Neutrophil (primary cell): ENCODE measurements around the gene LYPD8.
"Not testable (repeated sequence)": the region's sequence is repeated elsewhere in the genome, so short reads cannot be mapped to it uniquely, and the experiment has no call there.

Experiments used
- H3K27ac ChIP-seq: fragments of 200-600 bp; sonication (generic); 2 replicates; pipeline ENCODE4 v1.5.1; 2016; ENCODE audit warnings: mild to moderate bottlenecking, moderate library complexity
- H3K27me3 ChIP-seq: fragments of 200-600 bp; sonication (generic); 2 replicates; pipeline ENCODE4 v1.6.0; 2016; ENCODE audit warnings: mild to moderate bottlenecking
- H3K36me3 ChIP-seq: fragments of 200-600 bp; sonication (generic); 2 replicates; pipeline ENCODE4 v1.5.1; 2017
- H3K4me1 ChIP-seq, 2 experiments: fragments of 200-600 bp in 1 of 2; sonication (generic) in 1 of 2; 1 replicate in 1 of 2; 2 replicates in 1 of 2; pipeline versions ENCODE4 v1.5.1 to v1.6.1; 2013 to 2016; ENCODE audit warnings: low read depth in 1 of 2, low read length in 1 of 2, mild to moderate bottlenecking in 1 of 2, moderate library complexity in 1 of 2; ENCODE audit not compliant: control insufficient read depth in 1 of 2, insufficient read depth in 1 of 2
- H3K4me3 ChIP-seq, 2 experiments: fragments of 200-600 bp in 1 of 2; sonication (generic) in 1 of 2; 1 replicate in 1 of 2; 2 replicates in 1 of 2; pipeline ENCODE4 v1.5.1; 2013 to 2016; ENCODE audit warnings: low read depth in 1 of 2, low read length in 1 of 2, mild to moderate bottlenecking in 1 of 2, moderate library complexity in 1 of 2
- H3K9me3 ChIP-seq: fragments of 200-600 bp; sonication (generic); 2 replicates; pipeline ENCODE4 v1.5.1; 2016
- CTCF ChIP-seq: fragments of 200-600 bp; sonication (generic); IDR thresholded peaks from 2 replicates; pipeline ENCODE4 v1.5.1; 2016; ENCODE audit warnings: antibody characterized with exemption

LYPD8 gene

GRCh38 chr1:248793592-248793991 is 38.0 kb upstream of the LYPD8 start:
- Histone ChIP-seq H3K4me1 (peaks cover 26 to 27% of the 10 kb centered on the region in 2 experiments), H3K9me3 (no peaks in the 10 kb centered on the region), H3K36me3 (no peaks in the 10 kb centered on the region), H3K4me3 (no peak overlapping the region), H3K27ac (peak overlapping the region; percentile 79), H3K27me3 (no peaks in the 10 kb centered on the region)
- no peak for TF ChIP-seq CTCF

GRCh38 chr1:248792342-248792741 is 36.8 kb upstream of the LYPD8 start:
- Histone ChIP-seq H3K9me3 (no peaks in the 10 kb centered on the region), H3K27ac (peak overlapping the region; percentile 79), H3K36me3 (no peaks in the 10 kb centered on the region), H3K4me1 (peaks cover 37 to 39% of the 10 kb centered on the region in 2 experiments), H3K27me3 (no peaks in the 10 kb centered on the region), H3K4me3 (peak overlapping the region in 1 of 2 experiments; percentile 28)
- TF ChIP-seq CTCF = no peak

- Histone ChIP-seq H3K4me1 (peaks cover 50 to 52% of the 10 kb centered on the region in 2 experiments), H3K27ac (peak overlapping the region; percentile 79), H3K4me3 (no peak overlapping the region), H3K27me3 (no peaks in the 10 kb centered on the region), H3K36me3 (no peaks in the 10 kb centered on the region), H3K9me3 (no peaks in the 10 kb centered on the region)
- TF ChIP-seq CTCF = no peak
Measured at GRCh38 chr1:248791010-248791409, 35.5 kb upstream of the LYPD8 start.

- H3K4me1 ChIP-seq = peaks cover 56 to 58% of the 10 kb centered on the region in 2 experiments
- peak overlapping the region; percentile 79 for H3K27ac ChIP-seq
- H3K27me3 ChIP-seq = no peaks in the 10 kb centered on the region
- no peaks in the 10 kb centered on the region for H3K36me3 ChIP-seq
- no peak overlapping the region for H3K4me3 ChIP-seq
- H3K9me3 ChIP-seq = no peaks in the 10 kb centered on the region
- TF ChIP-seq CTCF = no peak
Measured at GRCh38 chr1:248790456-248790855, 34.9 kb upstream of the LYPD8 start.

GRCh38 chr1:248789337-248789736 is 33.8 kb upstream of the LYPD8 start:
- Histone ChIP-seq H3K27ac (peak overlapping the region; percentile 3), H3K4me1 (peaks cover 62 to 65% of the 10 kb centered on the region in 2 experiments)
- not testable (repeated sequence) for H3K27me3 ChIP-seq, H3K36me3 ChIP-seq, H3K9me3 ChIP-seq, H3K4me3 ChIP-seq

GRCh38 chr1:248788327-248788726 is 32.8 kb upstream of the LYPD8 start:
- Histone ChIP-seq H3K27me3 (no peaks in the 10 kb centered on the region), H3K27ac (peak overlapping the region; percentile 82), H3K9me3 (no peaks in the 10 kb centered on the region), H3K36me3 (peaks cover 5% of the 10 kb centered on the region), H3K4me1 (peaks cover 65 to 74% of the 10 kb centered on the region in 2 experiments), H3K4me3 (no peak overlapping the region)
- no peak for TF ChIP-seq CTCF
